ENCODE data around the gene PPM1L. TPM values are rescaled to one million over a fixed set of nuclear protein-coding genes. Genes with fewer than 3 reads are reported as not detected.
A peak's percentile ranks its signal among the peaks of the same experiment; 100 is the strongest.
"Not testable (repeated sequence)": the region's sequence is repeated elsewhere in the genome, so short reads cannot be mapped to it uniquely, and the experiment has no call there.

Gene PPM1L
- polyA plus RNA-seq, 4 donors, result 7.3 to 9.4 (median 8.4) TPM

GRCh38 chr3:160973067-160973809 lies 217.2 kb downstream of the PPM1L start:
- no peak for DNase-seq (ENCODE audit: low read depth in 4 of 4, low spot score in 3 of 4)

- no peak for DNase-seq (ENCODE audit: low read depth in 4 of 4, low spot score in 3 of 4)
These were observed 221.7 kb downstream of the PPM1L start for GRCh38 chr3:160977773-160978172.

- DNase-seq (ENCODE audit: low read depth in 4 of 4, low spot score in 3 of 4), result no peak
These were observed 224.7 kb downstream of the PPM1L start for GRCh38 chr3:160980740-160981139.

GRCh38 chr3:160981217-160981938 lies 225.3 kb downstream of the PPM1L start:
- no peak for DNase-seq (ENCODE audit: low read depth in 4 of 4, low spot score in 3 of 4)

- no peak for DNase-seq (ENCODE audit: low read depth in 4 of 4, low spot score in 3 of 4)
These were observed 226.5 kb downstream of the PPM1L start for GRCh38 chr3:160982491-160982890.

GRCh38 chr3:160983900-160984299 lies 227.9 kb downstream of the PPM1L start:
- not testable (repeated sequence) for DNase-seq (ENCODE audit: low read depth in 4 of 4, low spot score in 3 of 4)

- no peak for DNase-seq (ENCODE audit: low read depth in 4 of 4, low spot score in 3 of 4)
These were observed 230.0 kb downstream of the PPM1L start for GRCh38 chr3:160986069-160986468.

- DNase-seq (ENCODE audit: low read depth in 4 of 4, low spot score in 3 of 4), result peak in 2 of 4 donors; percentile 3 to 4
These were observed 232.2 kb downstream of the PPM1L start for GRCh38 chr3:160987982-160988964.

- no peak for DNase-seq (ENCODE audit: low read depth in 4 of 4, low spot score in 3 of 4)
These were observed 234.4 kb downstream of the PPM1L start for GRCh38 chr3:160990446-160990845.

- no peak for DNase-seq (ENCODE audit: low read depth in 4 of 4, low spot score in 3 of 4)
These were observed 236.7 kb downstream of the PPM1L start for GRCh38 chr3:160992712-160993111.

- no peak for DNase-seq (ENCODE audit: low read depth in 4 of 4, low spot score in 3 of 4)
These were observed 240.8 kb downstream of the PPM1L start for GRCh38 chr3:160996811-160997210.

- no peak for DNase-seq (ENCODE audit: low read depth in 4 of 4, low spot score in 3 of 4)
These were observed 242.6 kb downstream of the PPM1L start for GRCh38 chr3:160998581-160998980.

GRCh38 chr3:160999274-160999673 lies 243.2 kb downstream of the PPM1L start:
- no peak for DNase-seq (ENCODE audit: low read depth in 4 of 4, low spot score in 3 of 4)

- no peak for DNase-seq (ENCODE audit: low read depth in 4 of 4, low spot score in 3 of 4)
These were observed 252.1 kb downstream of the PPM1L start for GRCh38 chr3:161008086-161008485.

GRCh38 chr3:161010151-161010550 lies 254.1 kb downstream of the PPM1L start:
- not testable (repeated sequence) for DNase-seq (ENCODE audit: low read depth in 4 of 4, low spot score in 3 of 4)

- no peak for DNase-seq (ENCODE audit: low read depth in 4 of 4, low spot score in 3 of 4)
These were observed 259.1 kb downstream of the PPM1L start for GRCh38 chr3:161014843-161015749.

GRCh38 chr3:161016417-161017313 lies 260.6 kb downstream of the PPM1L start:
- no peak for DNase-seq (ENCODE audit: low read depth in 4 of 4, low spot score in 3 of 4)

GRCh38 chr3:161017971-161018370 lies 261.9 kb downstream of the PPM1L start:
- DNase-seq (ENCODE audit: low read depth in 4 of 4, low spot score in 3 of 4), result no peak

- DNase-seq (ENCODE audit: low read depth in 4 of 4, low spot score in 3 of 4), result no peak
These were observed 264.2 kb downstream of the PPM1L start for GRCh38 chr3:161020256-161020655.
